Omental fat pad (tissue), 4 donors: ENCODE measurements around the gene TMEM51. TPM values are rescaled to one million over a fixed set of nuclear protein-coding genes. Genes with fewer than 3 reads are reported as not detected.

Experiments used
- ATAC-seq: fragments of 150-250 bp; one replicate; pipeline ENCODE4 v1.9.1; 2016; ENCODE audit warnings: mild to moderate bottlenecking, moderate library complexity; ENCODE audit not compliant: low FRiP score
- DNase-seq: peaks from one replicate; pipeline ENCODE4 v3.0.0-alpha.2; 2019; ENCODE audit warnings: low spot score
- CTCF ChIP-seq, 3 donors: fragments of 450-650 bp; IDR thresholded peaks; one replicate each; pipeline ENCODE4 v1.5.1; 2016 to 2017; ENCODE audit warnings: antibody characterized with exemption in 3 of 3, mild to moderate bottlenecking in 3 of 3, moderate library complexity in 2 of 3
- total RNA-seq, 4 donors: library from RNA; depleted of rRNA; stranded (reverse); fragments of >200 nt; gene quantifications; one replicate each; pipeline ENCODE4 v1.1.0, GENCODE V29; 2016

TMEM51 gene
- total RNA-seq, 4 donors from 2014 or later: 3.3 to 8.6 (median 4.4) TPM

GRCh38 chr1:15229707-15230131 is 76.2 kb downstream of the TMEM51 start:
- ATAC-seq (no peak), DNase-seq (no peak)
- TF ChIP-seq CTCF (IDR thresholded peaks at IDR 0.05): no peak

- ATAC-seq (no peak), DNase-seq (no peak)
- TF ChIP-seq CTCF (IDR thresholded peaks at IDR 0.05): no peak
Measured at GRCh38 chr1:15231714-15232201, 78.2 kb downstream of the TMEM51 start.

GRCh38 chr1:15233689-15234088 is 80.1 kb downstream of the TMEM51 start:
- no peak for DNase-seq
- TF ChIP-seq CTCF (IDR thresholded peaks at IDR 0.05): no peak
- ATAC-seq: no peak

- no peak for TF ChIP-seq CTCF (IDR thresholded peaks at IDR 0.05)
- DNase-seq: no peak
- ATAC-seq: no peak
Measured at GRCh38 chr1:15236321-15236721, 82.8 kb downstream of the TMEM51 start.

- DNase-seq: no peak
- no peak for ATAC-seq
- TF ChIP-seq CTCF (IDR thresholded peaks at IDR 0.05): no peak
Measured at GRCh38 chr1:15236746-15237145, 83.2 kb downstream of the TMEM51 start.

GRCh38 chr1:15238789-15239188 is 85.2 kb downstream of the TMEM51 start:
- no peak for DNase-seq

More at GRCh38 chr1:15238789-15239188, 85.2 kb downstream of the TMEM51 start:
- no peak for ATAC-seq
- TF ChIP-seq CTCF (IDR thresholded peaks at IDR 0.05): no peak
